Tibial nerve (tissue), 4 donors: Measurements from ENCODE around the gene PLD5.

Experiments used
- EP300 ChIP-seq, 2 donors: sonication (generic); formaldehyde crosslinking; IDR thresholded peaks; one replicate each; pipeline ENCODE4 v1.6.1; 2017; ENCODE audit warnings: antibody characterized with exemption in 2 of 2, mild to moderate bottlenecking in 1 of 2
- POLR2A ChIP-seq, 2 donors: fragments of 450-650 bp; IDR thresholded peaks; one replicate each; pipeline ENCODE4 v1.6.1; 2017; ENCODE audit warnings: antibody characterized with exemption in 2 of 2, mild to moderate bottlenecking in 2 of 2, moderate library complexity in 2 of 2
- TF ChIP-seq, protein P1 (sequence below), 5 experiments: fragments of 200-600 bp in 3 of 5; fragments of 450-650 bp in 2 of 5; sonication (generic) in 3 of 5; IDR thresholded peaks; one replicate each; pipeline ENCODE4 v1.5.1; 2016 to 2019; ENCODE audit warnings: antibody characterized with exemption in 5 of 5, mild to moderate bottlenecking in 3 of 5, moderate library complexity in 2 of 5

DNA sequence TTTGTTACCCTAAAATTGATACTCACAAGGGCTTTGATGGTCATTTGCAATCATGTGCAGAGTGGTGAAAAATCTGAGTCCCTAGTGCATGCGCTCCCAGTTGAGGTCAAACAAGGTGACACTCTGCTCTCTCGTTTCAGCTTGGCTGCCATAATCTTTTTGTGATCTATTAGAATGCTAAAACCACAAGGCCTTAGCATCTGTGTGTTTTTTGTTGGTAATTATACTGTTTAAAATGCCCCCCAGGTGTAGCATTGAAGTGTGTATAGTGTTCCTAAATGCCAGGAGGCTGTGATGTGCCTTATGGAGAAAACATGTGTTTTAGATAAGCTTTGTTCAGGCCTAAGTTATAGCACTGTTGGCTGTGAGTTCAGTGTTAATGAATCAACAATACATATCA, 89.3 kb downstream of the PLD5 start:
- TF ChIP-seq, protein P1, sequence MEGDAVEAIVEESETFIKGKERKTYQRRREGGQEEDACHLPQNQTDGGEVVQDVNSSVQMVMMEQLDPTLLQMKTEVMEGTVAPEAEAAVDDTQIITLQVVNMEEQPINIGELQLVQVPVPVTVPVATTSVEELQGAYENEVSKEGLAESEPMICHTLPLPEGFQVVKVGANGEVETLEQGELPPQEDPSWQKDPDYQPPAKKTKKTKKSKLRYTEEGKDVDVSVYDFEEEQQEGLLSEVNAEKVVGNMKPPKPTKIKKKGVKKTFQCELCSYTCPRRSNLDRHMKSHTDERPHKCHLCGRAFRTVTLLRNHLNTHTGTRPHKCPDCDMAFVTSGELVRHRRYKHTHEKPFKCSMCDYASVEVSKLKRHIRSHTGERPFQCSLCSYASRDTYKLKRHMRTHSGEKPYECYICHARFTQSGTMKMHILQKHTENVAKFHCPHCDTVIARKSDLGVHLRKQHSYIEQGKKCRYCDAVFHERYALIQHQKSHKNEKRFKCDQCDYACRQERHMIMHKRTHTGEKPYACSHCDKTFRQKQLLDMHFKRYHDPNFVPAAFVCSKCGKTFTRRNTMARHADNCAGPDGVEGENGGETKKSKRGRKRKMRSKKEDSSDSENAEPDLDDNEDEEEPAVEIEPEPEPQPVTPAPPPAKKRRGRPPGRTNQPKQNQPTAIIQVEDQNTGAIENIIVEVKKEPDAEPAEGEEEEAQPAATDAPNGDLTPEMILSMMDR (IDR thresholded peaks at IDR 0.05), result no peak
- TF ChIP-seq EP300 (IDR thresholded peaks at IDR 0.05), result no peak
- TF ChIP-seq POLR2A (IDR thresholded peaks at IDR 0.05), result no peak
